ENCODE data around the gene WHRN.

WHRN gene

DNA sequence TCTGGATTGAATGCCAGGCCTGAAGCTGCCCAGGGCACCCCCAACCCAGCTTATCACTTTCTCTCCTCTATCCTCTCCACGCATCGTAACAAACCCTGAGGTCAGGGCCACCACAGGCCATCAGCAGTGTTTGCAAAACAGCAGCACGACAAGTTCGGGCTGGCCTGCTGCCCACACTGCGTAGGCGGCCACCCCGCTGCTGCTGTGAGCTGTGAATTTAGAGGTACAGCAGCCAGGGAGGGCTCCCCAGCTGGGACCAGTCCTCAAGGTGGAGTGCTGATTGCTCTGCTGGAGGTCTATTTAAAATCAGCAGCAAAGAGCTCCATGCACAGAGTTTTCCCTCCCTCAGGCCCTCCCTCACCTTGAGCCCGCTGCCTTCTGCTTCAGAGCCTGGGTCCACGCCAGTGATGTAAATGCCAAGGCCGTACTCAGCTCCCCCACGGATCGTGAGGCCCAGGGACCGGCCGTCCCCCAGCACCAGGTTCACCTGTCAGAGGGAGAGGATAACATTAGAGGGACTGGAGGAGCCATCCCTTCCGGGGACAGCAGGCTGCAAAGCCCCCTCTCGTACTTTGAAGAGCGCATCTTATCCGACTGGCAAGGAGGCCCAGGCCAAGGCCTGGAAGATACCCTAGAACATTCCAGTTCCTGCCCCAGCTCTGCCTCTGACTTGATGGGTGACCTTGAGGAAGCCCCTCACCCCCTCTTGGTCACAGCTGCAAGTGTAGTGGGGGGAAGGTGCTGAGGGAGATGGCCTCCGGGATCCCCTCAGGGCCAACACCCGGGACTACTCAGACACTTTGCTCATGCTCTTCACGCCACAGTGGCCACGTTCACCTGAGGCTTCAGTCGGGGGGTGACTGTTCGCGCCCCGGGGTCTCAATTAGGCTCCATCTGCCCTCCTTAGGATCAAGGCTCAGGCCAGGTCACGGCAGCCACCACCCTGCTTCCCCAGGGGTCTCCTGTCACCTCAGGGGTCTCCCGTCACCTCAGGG is 39.1 kb downstream of the WHRN start:
- H3K4ac ChIP-seq (ENCODE audit: low read depth, low read length), result no peak overlapping the region
- H2BK120ac ChIP-seq (ENCODE audit: insufficient read depth, low read length, poor library complexity), result no peak overlapping the region
- H4K91ac ChIP-seq (ENCODE audit: low read depth, low read length), result no peak overlapping the region
- no peak overlapping the region for H3K27ac ChIP-seq (ENCODE audit: low read depth, low read length)
- no peak overlapping the region for H2BK5ac ChIP-seq (ENCODE audit: low read depth, low read length, poor library complexity)
- no peak overlapping the region for H2AFZ ChIP-seq (ENCODE audit: insufficient read depth, low read length, poor library complexity)
- no peak overlapping the region for H3K23ac ChIP-seq (ENCODE audit: low read length)
- no peaks in the 10 kb centered on the region for H3K79me1 ChIP-seq (ENCODE audit: low read length)
- H3K27me3 ChIP-seq (ENCODE audit: insufficient read depth, low read length), result no peaks in the 10 kb centered on the region
- no peak overlapping the region for H3K9ac ChIP-seq (ENCODE audit: low read length)
- no CpG with 5 or more reads among the region's 28 CpGs for WGBS (ENCODE audit: extremely low coverage, insufficient coverage, insufficient read length)
- H2BK12ac ChIP-seq (ENCODE audit: low read length), result no peak overlapping the region
- no peak overlapping the region for H3K14ac ChIP-seq (ENCODE audit: low read length)
- H3K4me1 ChIP-seq (ENCODE audit: control insufficient read depth in 1 of 2, insufficient read depth in 2 of 2, low read length in 2 of 2), result no peaks in the 10 kb centered on the region
- no peaks in the 10 kb centered on the region for H3K79me2 ChIP-seq (ENCODE audit: control insufficient read depth, insufficient read depth, low read length, poor library complexity)
- H3K9me3 ChIP-seq (ENCODE audit: insufficient read depth, low read depth, low read length), result peaks cover 8% of the 10 kb centered on the region
- DNase-seq, result no peak
- no peak overlapping the region for H4K12ac ChIP-seq (ENCODE audit: low read depth, low read length)
- no peak overlapping the region for H2AK5ac ChIP-seq (ENCODE audit: low read length)
- H4K8ac ChIP-seq (ENCODE audit: low read depth, low read length), result no peak overlapping the region
- no peak overlapping the region for H3K4me2 ChIP-seq (ENCODE audit: low read length)
- H3K4me3 ChIP-seq (ENCODE audit: low read depth, low read length), result no peak overlapping the region
- no peak overlapping the region for H3K18ac ChIP-seq (ENCODE audit: low read length)
- peaks cover 3 to 6% of the 10 kb centered on the region in 2 experiments for H3K36me3 ChIP-seq (ENCODE audit: control insufficient read depth in 1 of 2, insufficient read depth in 2 of 2, low read length in 2 of 2)

GRCh38 chr9:114465417-114465816 is 39.9 kb downstream of the WHRN start:
- WGBS (ENCODE audit: extremely low coverage, insufficient coverage, insufficient read length), result no CpG with 5 or more reads among the region's 4 CpGs
- no peak overlapping the region for H2AK5ac ChIP-seq (ENCODE audit: low read length)
- no peak overlapping the region for H2AFZ ChIP-seq (ENCODE audit: insufficient read depth, low read length, poor library complexity)
- peaks cover 3 to 6% of the 10 kb centered on the region in 2 experiments for H3K36me3 ChIP-seq (ENCODE audit: control insufficient read depth in 1 of 2, insufficient read depth in 2 of 2, low read length in 2 of 2)
- no peak overlapping the region for H3K18ac ChIP-seq (ENCODE audit: low read length)
- H3K23ac ChIP-seq (ENCODE audit: low read length), result no peak overlapping the region
- peaks cover 8% of the 10 kb centered on the region for H3K9me3 ChIP-seq (ENCODE audit: insufficient read depth, low read depth, low read length)
- H4K12ac ChIP-seq (ENCODE audit: low read depth, low read length), result no peak overlapping the region
- no peak overlapping the region for H3K27ac ChIP-seq (ENCODE audit: low read depth, low read length)
- no peak overlapping the region for H3K9ac ChIP-seq (ENCODE audit: low read length)
- no peak overlapping the region for H2BK5ac ChIP-seq (ENCODE audit: low read depth, low read length, poor library complexity)
- no peaks in the 10 kb centered on the region for H3K79me2 ChIP-seq (ENCODE audit: control insufficient read depth, insufficient read depth, low read length, poor library complexity)
- H3K4me1 ChIP-seq (ENCODE audit: control insufficient read depth in 1 of 2, insufficient read depth in 2 of 2, low read length in 2 of 2), result no peaks in the 10 kb centered on the region
- no peak overlapping the region for H4K8ac ChIP-seq (ENCODE audit: low read depth, low read length)
- H3K14ac ChIP-seq (ENCODE audit: low read length), result no peak overlapping the region
- no peaks in the 10 kb centered on the region for H3K27me3 ChIP-seq (ENCODE audit: insufficient read depth, low read length)
- no peak overlapping the region for H3K4ac ChIP-seq (ENCODE audit: low read depth, low read length)
- H2BK120ac ChIP-seq (ENCODE audit: insufficient read depth, low read length, poor library complexity), result no peak overlapping the region
- no peak overlapping the region for H2BK12ac ChIP-seq (ENCODE audit: low read length)
- H3K79me1 ChIP-seq (ENCODE audit: low read length), result no peaks in the 10 kb centered on the region
- DNase-seq, result no peak
- H4K91ac ChIP-seq (ENCODE audit: low read depth, low read length), result no peak overlapping the region
- H3K4me3 ChIP-seq (ENCODE audit: low read depth, low read length), result no peak overlapping the region
- no peak overlapping the region for H3K4me2 ChIP-seq (ENCODE audit: low read length)

GRCh38 chr9:114464281-114465051 is 40.8 kb downstream of the WHRN start:
- no CpG with 5 or more reads among the region's 5 CpGs for WGBS (ENCODE audit: extremely low coverage, insufficient coverage, insufficient read length)
- Histone ChIP-seq H4K91ac (ENCODE audit: low read depth, low read length) (no peak overlapping the region), H4K8ac (ENCODE audit: low read depth, low read length) (no peak overlapping the region)

DNA sequence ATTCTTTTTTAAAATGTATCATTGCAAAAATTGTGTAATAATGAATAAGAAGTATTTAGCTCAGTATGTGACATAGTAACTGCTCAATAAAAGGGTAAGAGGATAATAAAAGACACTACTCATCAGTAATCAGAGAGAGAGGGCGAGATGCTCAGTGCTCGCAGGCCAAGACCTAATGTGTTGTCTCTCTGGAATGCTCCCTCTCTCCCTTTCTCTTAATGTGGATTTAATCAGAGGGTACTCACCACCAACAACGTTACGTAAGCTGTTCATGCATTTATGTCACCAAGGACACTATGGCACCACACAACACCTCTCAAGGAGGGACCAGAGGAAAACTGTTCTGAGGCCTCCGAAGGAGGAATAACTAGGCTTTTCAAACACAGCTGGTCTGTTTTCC is 42.5 kb downstream of the WHRN start:
- no peak for DNase-seq
- Histone ChIP-seq H4K12ac (ENCODE audit: low read depth, low read length) (no peak overlapping the region), H3K4me3 (ENCODE audit: low read depth, low read length) (no peak overlapping the region), H3K23ac (ENCODE audit: low read length) (no peak overlapping the region), H4K8ac (ENCODE audit: low read depth, low read length) (no peak overlapping the region), H3K4ac (ENCODE audit: low read depth, low read length) (no peak overlapping the region), H3K27me3 (ENCODE audit: insufficient read depth, low read length) (no peaks in the 10 kb centered on the region), H2AFZ (ENCODE audit: insufficient read depth, low read length, poor library complexity) (no peak overlapping the region), H3K36me3 (ENCODE audit: control insufficient read depth in 1 of 2, insufficient read depth in 2 of 2, low read length in 2 of 2) (no peaks in the 10 kb centered on the region), H3K79me2 (ENCODE audit: control insufficient read depth, insufficient read depth, low read length, poor library complexity) (no peaks in the 10 kb centered on the region), H2AK5ac (ENCODE audit: low read length) (no peak overlapping the region), H3K27ac (ENCODE audit: low read depth, low read length) (no peak overlapping the region), H2BK12ac (ENCODE audit: low read length) (no peak overlapping the region), H3K4me1 (ENCODE audit: control insufficient read depth in 1 of 2, insufficient read depth in 2 of 2, low read length in 2 of 2) (no peaks in the 10 kb centered on the region), H2BK120ac (ENCODE audit: insufficient read depth, low read length, poor library complexity) (no peak overlapping the region), H3K79me1 (ENCODE audit: low read length) (no peaks in the 10 kb centered on the region), H3K9me3 (ENCODE audit: insufficient read depth, low read depth, low read length) (no peaks in the 10 kb centered on the region), H3K9ac (ENCODE audit: low read length) (no peak overlapping the region), H3K18ac (ENCODE audit: low read length) (no peak overlapping the region), H3K14ac (ENCODE audit: low read length) (no peak overlapping the region), H3K4me2 (ENCODE audit: low read length) (no peak overlapping the region), H4K91ac (ENCODE audit: low read depth, low read length) (no peak overlapping the region), H2BK5ac (ENCODE audit: low read depth, low read length, poor library complexity) (no peak overlapping the region)
- WGBS (ENCODE audit: extremely low coverage, insufficient coverage, insufficient read length), result no CpG with 5 or more reads among the region's 5 CpGs

More at GRCh38 chr9:114464281-114465051, 40.8 kb downstream of the WHRN start:
- DNase-seq, result no peak
- Histone ChIP-seq H2AK5ac (ENCODE audit: low read length) (no peak overlapping the region), H3K27me3 (ENCODE audit: insufficient read depth, low read length) (no peaks in the 10 kb centered on the region), H3K14ac (ENCODE audit: low read length) (no peak overlapping the region), H3K9ac (ENCODE audit: low read length) (no peak overlapping the region), H3K79me2 (ENCODE audit: control insufficient read depth, insufficient read depth, low read length, poor library complexity) (no peaks in the 10 kb centered on the region), H3K18ac (ENCODE audit: low read length) (no peak overlapping the region), H2AFZ (ENCODE audit: insufficient read depth, low read length, poor library complexity) (no peak overlapping the region), H4K12ac (ENCODE audit: low read depth, low read length) (no peak overlapping the region), H3K79me1 (ENCODE audit: low read length) (no peaks in the 10 kb centered on the region), H3K36me3 (ENCODE audit: control insufficient read depth in 1 of 2, insufficient read depth in 2 of 2, low read length in 2 of 2) (peaks cover 3 to 5% of the 10 kb centered on the region in 2 experiments), H2BK5ac (ENCODE audit: low read depth, low read length, poor library complexity) (no peak overlapping the region), H2BK120ac (ENCODE audit: insufficient read depth, low read length, poor library complexity) (no peak overlapping the region), H2BK12ac (ENCODE audit: low read length) (no peak overlapping the region), H3K9me3 (ENCODE audit: insufficient read depth, low read depth, low read length) (peaks cover 5% of the 10 kb centered on the region), H3K4me1 (ENCODE audit: control insufficient read depth in 1 of 2, insufficient read depth in 2 of 2, low read length in 2 of 2) (no peaks in the 10 kb centered on the region), H3K4me3 (ENCODE audit: low read depth, low read length) (no peak overlapping the region), H3K23ac (ENCODE audit: low read length) (no peak overlapping the region), H3K4me2 (ENCODE audit: low read length) (no peak overlapping the region), H3K4ac (ENCODE audit: low read depth, low read length) (no peak overlapping the region), H3K27ac (ENCODE audit: low read depth, low read length) (no peak overlapping the region)

Data from trophoblast cell (in vitro differentiated cells and primary cell).